Epithelial cell of esophagus (primary cell): ENCODE measurements around the gene RRP36.
A peak's percentile ranks its signal among the peaks of the same experiment; 100 is the strongest.

ENCODE experiments used
- DNase-seq: peaks from one replicate; pipeline ENCODE4 v3.0.0; 2010; ENCODE audit warnings: low read depth
- H3K4me3 ChIP-seq: 2 replicates; pipeline ENCODE4 v1.5.1; 2011; ENCODE audit warnings: mild to moderate bottlenecking, low read length, control low read depth
- TF ChIP-seq, protein P1 (sequence below): IDR thresholded peaks from 2 replicates; pipeline ENCODE4 v1.5.1; 2011; ENCODE audit warnings: low read depth, mild to moderate bottlenecking, low read length, control low read depth, inconsistent platforms; ENCODE audit not compliant: insufficient read depth; ENCODE audit errors: missing control alignments

RRP36 gene

DNA sequence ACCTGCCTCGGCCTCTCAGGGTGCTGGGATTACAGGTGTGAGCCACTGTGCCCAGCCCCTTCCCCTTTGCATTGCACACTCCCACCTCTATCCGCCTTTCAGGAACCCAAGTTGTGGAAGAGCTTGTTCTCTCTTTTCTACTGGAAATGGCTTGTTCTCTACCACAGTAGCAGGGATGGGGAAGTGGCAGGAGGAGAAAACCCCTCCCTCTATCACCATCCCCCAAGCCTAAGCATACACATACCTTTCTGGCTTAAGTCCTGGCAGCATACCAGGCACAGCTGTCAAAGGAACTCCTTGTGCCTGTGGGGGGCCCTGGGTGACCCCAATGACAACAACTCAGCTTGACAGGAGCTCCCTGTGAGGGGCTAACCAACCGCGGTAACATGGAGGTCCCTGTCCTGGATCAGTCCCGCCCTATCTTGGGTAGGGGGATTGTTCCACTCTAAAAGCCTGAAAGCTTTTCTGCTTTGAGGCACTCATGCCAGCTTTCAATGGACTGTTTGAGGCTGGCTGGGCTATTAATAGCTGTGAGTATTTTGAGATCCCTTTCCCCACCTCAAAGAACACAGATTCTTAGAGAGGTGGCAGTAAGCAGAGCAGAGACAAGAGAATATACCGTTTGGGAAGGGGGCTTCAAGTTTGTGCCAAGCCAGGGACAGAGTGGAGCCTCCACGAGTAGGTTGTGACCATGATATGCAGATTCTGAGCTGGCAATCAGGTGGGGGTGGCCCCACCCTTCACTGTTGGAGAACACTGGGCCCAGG, 5.1 kb upstream of the RRP36 start:
- TF ChIP-seq, protein P1, sequence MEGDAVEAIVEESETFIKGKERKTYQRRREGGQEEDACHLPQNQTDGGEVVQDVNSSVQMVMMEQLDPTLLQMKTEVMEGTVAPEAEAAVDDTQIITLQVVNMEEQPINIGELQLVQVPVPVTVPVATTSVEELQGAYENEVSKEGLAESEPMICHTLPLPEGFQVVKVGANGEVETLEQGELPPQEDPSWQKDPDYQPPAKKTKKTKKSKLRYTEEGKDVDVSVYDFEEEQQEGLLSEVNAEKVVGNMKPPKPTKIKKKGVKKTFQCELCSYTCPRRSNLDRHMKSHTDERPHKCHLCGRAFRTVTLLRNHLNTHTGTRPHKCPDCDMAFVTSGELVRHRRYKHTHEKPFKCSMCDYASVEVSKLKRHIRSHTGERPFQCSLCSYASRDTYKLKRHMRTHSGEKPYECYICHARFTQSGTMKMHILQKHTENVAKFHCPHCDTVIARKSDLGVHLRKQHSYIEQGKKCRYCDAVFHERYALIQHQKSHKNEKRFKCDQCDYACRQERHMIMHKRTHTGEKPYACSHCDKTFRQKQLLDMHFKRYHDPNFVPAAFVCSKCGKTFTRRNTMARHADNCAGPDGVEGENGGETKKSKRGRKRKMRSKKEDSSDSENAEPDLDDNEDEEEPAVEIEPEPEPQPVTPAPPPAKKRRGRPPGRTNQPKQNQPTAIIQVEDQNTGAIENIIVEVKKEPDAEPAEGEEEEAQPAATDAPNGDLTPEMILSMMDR = no peak
- no peak overlapping the region for H3K4me3 ChIP-seq
- DNase-seq = no peak

GRCh38 chr6:43016943-43017334, 4.5 kb upstream of the RRP36 start:
- no peak overlapping the region for H3K4me3 ChIP-seq
- DNase-seq = no peak
- TF ChIP-seq, protein P1 = no peak

DNA sequence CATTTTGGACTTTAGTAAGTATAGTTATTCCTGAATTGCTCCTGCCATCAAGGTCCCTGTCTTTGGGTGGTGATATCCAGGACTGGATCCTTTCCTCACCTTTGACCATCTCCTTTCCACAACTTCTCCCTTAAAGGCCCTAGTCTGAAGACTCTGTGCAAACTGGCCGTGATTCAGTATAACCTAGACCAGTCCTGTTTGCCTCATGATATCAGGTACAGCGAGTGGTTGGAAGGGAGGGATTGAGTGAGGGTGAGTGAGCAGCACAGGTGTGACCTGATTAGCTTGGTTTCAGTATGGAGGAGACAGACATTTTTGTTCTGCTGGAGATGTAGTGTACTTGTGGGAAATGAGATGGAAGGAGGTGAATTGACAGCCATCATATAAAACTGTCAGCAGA, 2.3 kb upstream of the RRP36 start:
- TF ChIP-seq, protein P1 = no peak
- H3K4me3 ChIP-seq = no peak overlapping the region
- DNase-seq = no peak

GRCh38 chr6:43020052-43020705, 1.2 kb upstream of the RRP36 start:
- DNase-seq = no peak
- H3K4me3 ChIP-seq = no peak overlapping the region
- TF ChIP-seq, protein P1 = no peak

DNA sequence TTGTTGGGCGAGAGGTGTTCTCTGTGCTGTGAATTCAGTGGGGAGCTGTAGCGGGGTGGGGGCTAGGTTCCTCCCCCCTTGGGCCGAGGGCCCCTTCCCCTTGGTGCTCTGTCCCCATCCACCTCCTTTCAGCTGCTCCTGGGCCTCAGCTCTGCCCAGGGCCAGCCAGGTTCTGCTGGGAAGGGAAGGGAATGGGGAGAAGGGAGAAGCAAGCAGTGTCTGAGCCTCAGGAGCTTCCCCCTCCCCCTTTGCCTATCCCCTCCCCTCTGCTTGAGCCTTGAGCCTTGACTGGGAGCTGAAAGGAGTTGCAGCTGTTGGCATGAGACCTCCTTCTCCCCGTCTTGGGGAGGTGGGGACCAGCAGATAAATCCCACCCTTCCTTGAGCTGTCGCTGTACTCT, 576 bp upstream of the RRP36 start:
- TF ChIP-seq, protein P1 = no peak
- no peak for DNase-seq
- H3K4me3 ChIP-seq = peak overlapping the region; percentile 100

GRCh38 chr6:43024436-43024835, 3.0 kb downstream of the RRP36 start:
- H3K4me3 ChIP-seq = no peak overlapping the region
- DNase-seq = no peak
- TF ChIP-seq, protein P1 = no peak
